ENCODE measurements around the gene CSNK1E. TPM values are rescaled to one million over a fixed set of nuclear protein-coding genes. Genes with fewer than 3 reads are reported as not detected.

Gene CSNK1E
- total and polyA plus RNA-seq, 2 of the 8 experiments (the other 6 are each of a cell fraction or from before 2014, with no cell fraction given): 247 to 263 TPM

DNA sequence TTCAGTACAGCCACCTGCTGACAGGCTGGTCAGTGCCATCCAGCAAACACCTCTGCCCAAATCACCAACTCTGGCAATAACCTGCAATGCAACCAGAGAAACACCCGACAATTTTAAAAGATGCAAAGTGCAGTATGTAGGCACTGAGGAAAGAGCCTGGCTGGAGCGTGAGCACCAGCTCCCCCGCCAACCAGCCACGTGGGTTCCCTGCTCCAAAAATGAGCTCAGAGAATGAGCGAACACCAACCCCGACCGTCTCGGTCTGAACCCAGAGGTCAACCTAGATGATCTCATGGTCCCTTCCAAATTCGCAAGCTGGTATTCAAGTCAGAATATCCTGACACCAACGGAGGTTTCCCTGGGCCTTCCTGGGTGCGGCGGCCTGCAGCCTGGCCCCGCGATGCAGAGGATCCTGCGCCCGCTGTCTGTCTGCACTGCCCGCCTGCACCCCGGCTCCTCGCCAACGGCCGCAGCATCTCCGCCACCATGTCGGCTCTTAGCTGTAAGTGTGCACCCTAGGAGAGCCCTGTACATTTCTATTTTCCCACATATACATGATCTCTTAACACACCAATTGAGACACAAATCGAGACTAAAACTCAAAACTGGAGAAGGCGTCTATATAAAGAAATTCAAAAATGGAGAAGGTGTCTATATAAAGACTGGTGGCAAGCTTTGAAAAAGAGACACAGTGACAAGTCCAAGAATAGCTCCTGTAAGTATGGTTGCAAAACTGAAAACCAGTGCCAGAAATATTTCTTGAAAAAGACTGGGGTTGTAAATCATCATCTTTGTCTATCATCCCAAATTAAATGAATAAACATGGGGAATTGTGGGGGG lies 67.2 kb downstream of the CSNK1E start:
- WGBS, 2 experiments (ENCODE audit: extremely low coverage in 1 of 2, insufficient coverage in 1 of 2, insufficient read length in 1 of 2, insufficient replicate concordance in 2 of 2, low coverage in 1 of 2, low lambda C conversion rate in 2 of 2, missing lambda C conversion rate in 1 of 2): 90% methylated on average over 25 of the region's 25 CpGs; no CpG with 5 or more reads in 1 of the 2 experiments
- H2BK5ac ChIP-seq (ENCODE audit: low read depth, low read length): no peak overlapping the region
- H3K4me2 ChIP-seq (ENCODE audit: insufficient read depth in 1 of 2, low read depth in 2 of 2, low read length in 2 of 2): no peak overlapping the region
- ChIA-PET CTCF (ENCODE audit: partially characterized antibody) (interaction anchor here (0.8 to 2.1 kb wide), 5 partner anchors 11 to 26 kb away, joined by 3 to 8 read pairs (median 4); no protein-coding TSS in a partner anchor), POLR2A (ENCODE audit: partially characterized antibody) (no interaction called here)
- H4K20me1 ChIP-seq (replicated peaks in 1 of 2; ENCODE audit: control insufficient read depth in 1 of 2, insufficient read depth in 2 of 2, low read length in 2 of 2): peaks cover 6 to 16% of the 10 kb centered on the region in 2 experiments
- H3K18ac ChIP-seq (ENCODE audit: extremely low read depth, low read length): no peak overlapping the region
- no peaks in the 10 kb centered on the region for H3K23me2 ChIP-seq (ENCODE audit: low read depth, low read length)
- H3K27me3 ChIP-seq (replicated peaks in 1 of 4; ENCODE audit: control insufficient read depth in 3 of 4, extremely low read depth in 1 of 4, insufficient read depth in 3 of 4, low read length in 3 of 4): no peaks in the 10 kb centered on the region
- H3K14ac ChIP-seq (ENCODE audit: insufficient read length): no peak overlapping the region
- no peak overlapping the region for H2BK15ac ChIP-seq (ENCODE audit: low read length)
- H3K56ac ChIP-seq (replicated peaks; ENCODE audit: insufficient read length, low read depth, low read length): no peak overlapping the region
- peaks cover 3 to 45% of the 10 kb centered on the region in 2 experiments; a peak in 2 of 4 replicates for H3K79me2 ChIP-seq (ENCODE audit: control insufficient read depth in 1 of 2, insufficient read depth in 2 of 2, low read length in 2 of 2)
- no peaks in the 10 kb centered on the region for H3K9me3 ChIP-seq (ENCODE audit: insufficient read depth in 2 of 2, low read depth in 1 of 2, low read length in 1 of 2)
- no peak overlapping the region for H3K4me3 ChIP-seq (ENCODE audit: extremely low read depth in 1 of 4, insufficient read depth in 2 of 4, low read depth in 3 of 4, low read length in 4 of 4)
- H2BK120ac ChIP-seq (replicated peaks; ENCODE audit: low read depth, low read length): no peak overlapping the region
- FAIRE-seq: no peak
- no peak overlapping the region for H2BK12ac ChIP-seq (ENCODE audit: low read depth, low read length)
- DNase-seq (ENCODE audit: low read depth in 1 of 2, low spot score in 2 of 2): no peak
- H3K4me1 ChIP-seq (replicated peaks in 1 of 4; ENCODE audit: control insufficient read depth in 3 of 4, insufficient read depth in 4 of 4, low read length in 3 of 4): no peaks in the 10 kb centered on the region; a peak in 1 of 7 replicates
- H3K9ac ChIP-seq (replicated peaks in 1 of 4; ENCODE audit: extremely low read depth in 1 of 4, low read depth in 3 of 4, low read length in 3 of 4): no peak overlapping the region
- H3K23ac ChIP-seq (ENCODE audit: insufficient read length): no peak overlapping the region
- H3K4ac ChIP-seq (replicated peaks; ENCODE audit: insufficient read length, low read depth, low read length): no peak overlapping the region
- H2AFZ ChIP-seq (ENCODE audit: low read length): no peak overlapping the region
- TF ChIP-seq SIX5 (IDR thresholded peaks at IDR 0.05; ENCODE audit: low read depth, low read length): no peak
- no peak for TF ChIP-seq KDM5A (IDR thresholded peaks at IDR 0.05; ENCODE audit: low read length)
- TF ChIP-seq RNF2 (IDR thresholded peaks at IDR 0.05; ENCODE audit: borderline replicate concordance, low read depth, low read length, missing control alignments, poor library complexity, severe bottlenecking): no peak
- no peak for TF ChIP-seq HDAC2 (IDR thresholded peaks at IDR 0.05; ENCODE audit: borderline replicate concordance in 1 of 2, low read depth in 2 of 2, low read length in 2 of 2)
- TF ChIP-seq RXRA (IDR thresholded peaks at IDR 0.05; ENCODE audit: insufficient read depth, low read depth, low read length): no peak
- TF ChIP-seq PHF8 (conservative IDR thresholded peaks at IDR 0.05; ENCODE audit: low read depth, low read length): no peak
- no peak for TF ChIP-seq CREB1 (IDR thresholded peaks at IDR 0.05)
- no peak for TF ChIP-seq SUZ12 (IDR thresholded peaks at IDR 0.05; ENCODE audit: low read length)
- H2AK5ac ChIP-seq (ENCODE audit: low read depth, low read length): no peak overlapping the region
- no peak overlapping the region for H4K8ac ChIP-seq (ENCODE audit: extremely low read depth, insufficient read depth, low read length)
- no peak overlapping the region for H3K27ac ChIP-seq (ENCODE audit: low read depth, low read length)
- no peak overlapping the region for H4K91ac ChIP-seq (replicated peaks; ENCODE audit: insufficient read length, low read length)
- no peak overlapping the region for H4K5ac ChIP-seq (ENCODE audit: insufficient read length, low read depth, low read length)
- H2BK20ac ChIP-seq (ENCODE audit: low read length): no peak overlapping the region
- H3K36me3 ChIP-seq (ENCODE audit: control insufficient read depth in 2 of 4, insufficient read depth in 4 of 4, low read length in 3 of 4): peaks cover 3 to 13% (median 12%) of the 10 kb centered on the region in 4 experiments; a peak in 5 of 8 replicates
- peaks cover 12% of the 10 kb centered on the region for H3K79me1 ChIP-seq (ENCODE audit: low read depth, low read length)

Data from H1 (cell line).